ENCODE data around the gene SRBD1.

DNA sequence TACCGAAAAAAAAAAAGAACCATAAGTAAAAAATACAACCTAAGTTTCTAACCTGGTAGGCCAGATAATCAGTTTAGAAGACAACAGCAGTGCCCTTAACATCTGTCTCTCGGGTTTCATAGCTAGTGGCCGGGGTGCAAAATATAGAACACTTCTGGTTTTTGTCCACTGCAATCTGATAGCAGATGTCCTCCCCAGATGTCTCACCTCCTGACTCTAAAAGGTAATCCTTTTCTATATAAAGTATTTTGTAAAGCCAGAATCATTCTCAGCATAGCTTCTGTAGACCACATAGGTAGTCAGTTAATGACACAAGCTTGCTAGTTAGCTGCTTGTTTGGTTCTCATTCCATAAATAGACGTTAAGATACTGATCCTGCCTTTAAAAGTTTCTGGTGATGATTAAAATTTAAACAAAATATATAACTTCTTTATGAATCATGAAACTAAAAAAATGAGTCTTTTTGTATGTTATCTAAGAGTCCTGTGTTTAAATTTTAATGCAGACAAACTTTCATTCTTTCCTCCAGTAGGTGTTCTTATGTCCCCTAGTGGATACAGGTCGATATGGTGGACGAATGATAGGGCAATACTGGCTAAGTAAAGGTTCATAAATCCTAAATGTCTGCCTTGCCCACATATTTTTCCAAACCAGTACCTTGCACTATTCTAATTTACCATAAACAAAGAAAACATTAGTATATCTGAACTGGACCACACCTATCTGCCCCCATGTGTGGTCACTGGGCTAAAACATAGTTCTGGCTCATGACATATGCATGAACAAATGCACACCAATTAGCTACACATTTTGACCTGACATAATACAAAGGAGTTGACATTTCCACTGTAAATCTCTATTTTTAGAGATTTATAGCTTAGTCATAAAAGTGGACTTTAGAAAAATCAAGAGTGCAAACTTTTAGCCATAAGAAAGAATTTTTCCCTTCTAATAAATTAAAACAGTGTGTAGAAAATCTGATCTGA lies 171.0 kb downstream of the SRBD1 start:
- TF ChIP-seq TP53 (CRISPR knock-in tag; IDR thresholded peaks at IDR 0.05) (no peak), CEBPB (IDR thresholded peaks at IDR 0.05) (no peak), KDM1A (IDR thresholded peaks at IDR 0.05; ENCODE audit: low read depth) (no peak), MAFK (IDR thresholded peaks at IDR 0.05; ENCODE audit: partially characterized antibody) (no peak), MYC (IDR thresholded peaks at IDR 0.05; ENCODE audit: borderline replicate concordance, low read length) (no peak)
- TF ChIP-seq, protein P1, sequence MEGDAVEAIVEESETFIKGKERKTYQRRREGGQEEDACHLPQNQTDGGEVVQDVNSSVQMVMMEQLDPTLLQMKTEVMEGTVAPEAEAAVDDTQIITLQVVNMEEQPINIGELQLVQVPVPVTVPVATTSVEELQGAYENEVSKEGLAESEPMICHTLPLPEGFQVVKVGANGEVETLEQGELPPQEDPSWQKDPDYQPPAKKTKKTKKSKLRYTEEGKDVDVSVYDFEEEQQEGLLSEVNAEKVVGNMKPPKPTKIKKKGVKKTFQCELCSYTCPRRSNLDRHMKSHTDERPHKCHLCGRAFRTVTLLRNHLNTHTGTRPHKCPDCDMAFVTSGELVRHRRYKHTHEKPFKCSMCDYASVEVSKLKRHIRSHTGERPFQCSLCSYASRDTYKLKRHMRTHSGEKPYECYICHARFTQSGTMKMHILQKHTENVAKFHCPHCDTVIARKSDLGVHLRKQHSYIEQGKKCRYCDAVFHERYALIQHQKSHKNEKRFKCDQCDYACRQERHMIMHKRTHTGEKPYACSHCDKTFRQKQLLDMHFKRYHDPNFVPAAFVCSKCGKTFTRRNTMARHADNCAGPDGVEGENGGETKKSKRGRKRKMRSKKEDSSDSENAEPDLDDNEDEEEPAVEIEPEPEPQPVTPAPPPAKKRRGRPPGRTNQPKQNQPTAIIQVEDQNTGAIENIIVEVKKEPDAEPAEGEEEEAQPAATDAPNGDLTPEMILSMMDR (IDR thresholded peaks at IDR 0.05): peak; percentile 28; the same call in 2 of the 3 replicates
